Left cardiac atrium (tissue), 4 donors: Measurements from ENCODE around the gene DTD1. TPM values are rescaled to one million over a fixed set of nuclear protein-coding genes. Genes with fewer than 3 reads are reported as not detected.
A peak's percentile ranks its signal among the peaks of the same experiment; 100 is the strongest.

Experiments used
- ATAC-seq, 2 donors: fragments of 200-7000 bp; cut with Tn5 transposase; one replicate each; pipeline ENCODE4 v1.9.1; 2020; ENCODE audit warnings: mild to moderate bottlenecking in 2 of 2, moderate library complexity in 2 of 2
- DNase-seq: peaks from one replicate; pipeline ENCODE4 v3.0.0-alpha.2; 2020
- intact Hi-C, 2 donors: fragments of 100-400 bp; cut with DNase I; formaldehyde crosslinking; loops; one replicate each; pipeline versions ENCODE4 v1.14.1 to v1.15.1; 2022 to 2023
- total RNA-seq, 2 donors: library from RNA; stranded (reverse); fragmentation: NEBNext Ultra II Directional; extraction: Animal tissue kit (Norgen Biotek cat#: 25700); gene quantifications; one replicate each; pipeline ENCODE4 v1.2.1, GENCODE V29; 2021
- donor health status: DM: no; HTN: yes; CAD: no.
- donor health status: DM: no; HTN: yes; CAD: no; lungs with severe emphysema.
- donor health status: DM: yes; HTN: yes; CAD: no.
- donor health status: Dilated cardiomyopathy.

DTD1 gene
- total RNA-seq, 2 donors from 2014 or later: 12.1 to 18.9 TPM

DNA sequence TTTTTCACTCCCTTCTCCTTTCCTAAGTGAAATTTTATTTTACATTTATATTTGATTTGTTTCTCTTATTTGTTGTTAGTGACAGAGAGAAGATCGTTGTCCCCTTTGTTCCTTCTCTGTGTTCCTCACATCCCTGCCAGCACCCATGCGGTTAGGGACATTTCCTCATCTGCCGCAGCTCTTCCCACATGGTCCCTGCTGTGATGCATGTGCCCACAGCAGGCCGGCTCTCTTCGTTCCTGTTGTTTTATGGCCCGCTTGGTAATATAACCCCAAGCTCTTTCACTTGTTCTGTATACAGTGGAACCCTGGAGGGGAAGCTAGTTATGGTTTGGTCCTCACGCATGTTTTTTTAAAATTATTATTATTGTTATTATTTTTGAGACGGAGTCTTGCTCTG is 23.6 kb downstream of the DTD1 start:
- intact Hi-C loops: no loop called here
- DNase-seq (no peak), ATAC-seq (no peak)

DNA sequence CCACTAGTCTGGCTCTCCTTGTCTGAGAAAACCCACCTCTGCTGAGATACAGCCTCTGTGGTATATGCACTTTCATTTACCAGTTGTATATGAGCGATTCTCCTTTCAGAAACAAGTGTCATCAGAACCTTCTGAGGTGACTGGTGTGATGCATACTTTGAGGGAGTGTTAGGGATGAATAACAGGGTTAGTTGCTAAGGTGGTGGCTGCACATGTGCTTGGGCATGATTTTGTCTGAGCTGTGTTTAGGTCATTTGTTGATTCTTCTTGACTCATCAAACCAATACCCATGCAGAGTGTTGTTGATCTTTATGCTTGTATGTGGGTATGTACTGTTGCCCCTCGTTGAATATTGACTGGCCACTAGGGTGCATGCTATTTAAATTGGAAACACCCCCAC is 25.7 kb downstream of the DTD1 start:
- DNase-seq (no peak), ATAC-seq (no peak)
- intact Hi-C loops: no loop called here

DNA sequence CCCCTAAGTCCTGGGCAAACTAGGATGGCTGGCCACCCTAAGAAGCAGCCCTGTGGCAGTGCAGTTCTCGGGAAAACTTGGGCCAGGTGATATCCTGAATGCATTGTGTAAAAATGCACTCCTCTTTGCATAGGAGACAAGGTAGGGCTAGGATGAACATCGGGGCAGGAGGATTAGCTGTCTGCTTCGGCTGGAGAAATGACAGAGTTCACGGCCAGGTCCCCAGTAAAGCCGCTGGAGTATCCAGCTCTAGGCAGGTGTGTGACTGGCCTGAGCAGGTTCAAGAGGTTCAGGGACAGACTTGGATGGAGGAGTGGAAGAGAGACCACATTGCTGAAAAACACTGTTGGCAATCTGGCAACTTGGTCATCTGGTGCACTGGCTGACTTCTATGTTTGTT is 26.4 kb downstream of the DTD1 start:
- DNase-seq (no peak), ATAC-seq (no peak)
- intact Hi-C loops: no loop called here

DNA sequence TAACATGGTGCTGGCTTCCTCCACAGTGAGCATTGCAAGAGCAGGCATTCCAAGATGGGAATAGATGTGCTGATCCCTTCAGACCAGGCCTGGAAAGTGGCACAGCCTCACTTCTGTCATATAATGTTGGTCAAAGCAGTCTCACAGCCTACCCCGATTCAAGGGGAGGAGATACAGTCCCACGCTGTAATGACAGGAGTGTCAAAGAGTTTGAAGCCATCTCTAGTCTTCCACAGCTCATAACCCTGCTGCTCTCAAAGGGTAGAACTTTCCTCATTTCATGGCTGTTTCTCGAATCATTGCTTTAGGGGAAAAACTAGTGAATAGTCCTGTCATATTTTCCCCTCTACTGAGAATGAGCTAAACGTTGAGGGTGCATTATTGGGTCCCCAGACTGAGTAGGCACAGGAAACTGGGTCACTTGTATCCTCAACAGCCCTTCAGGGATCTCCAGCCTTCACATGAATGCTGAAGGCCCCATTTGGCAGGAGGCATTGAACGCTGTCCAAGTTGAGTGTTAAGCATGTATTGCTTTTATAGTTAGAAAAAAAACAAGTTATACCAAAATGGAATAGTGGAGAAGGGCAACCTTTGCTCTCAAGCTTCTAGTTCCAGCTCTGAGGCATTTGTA is 27.3 kb downstream of the DTD1 start:
- intact Hi-C loops: no loop called here
- peak in 1 of 2 donors; percentile 55 for ATAC-seq

DNA sequence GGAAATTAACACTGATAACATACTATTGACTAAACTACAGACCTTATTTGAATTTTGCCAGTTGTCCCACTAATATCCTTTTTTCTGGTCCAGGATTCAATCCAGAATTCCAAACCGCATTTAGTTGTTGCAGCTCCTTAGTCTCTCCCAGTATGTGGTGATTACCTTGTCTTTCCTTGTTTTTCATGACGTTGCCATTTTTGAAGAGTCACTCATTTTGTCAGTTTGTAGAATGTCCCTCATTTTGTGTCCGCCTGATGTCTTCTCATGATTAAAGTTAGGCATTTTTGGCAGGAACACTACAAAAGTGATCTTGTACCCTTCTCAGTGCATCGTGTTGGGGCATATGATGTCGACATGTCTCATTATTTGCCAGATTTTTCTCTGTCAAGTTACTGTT is 33.1 kb downstream of the DTD1 start:
- no peak for ATAC-seq
- no peak for DNase-seq
- intact Hi-C loops: no loop called here

More for the DNA sequence above, 27.3 kb downstream of the DTD1 start:
- DNase-seq: no peak

DNA sequence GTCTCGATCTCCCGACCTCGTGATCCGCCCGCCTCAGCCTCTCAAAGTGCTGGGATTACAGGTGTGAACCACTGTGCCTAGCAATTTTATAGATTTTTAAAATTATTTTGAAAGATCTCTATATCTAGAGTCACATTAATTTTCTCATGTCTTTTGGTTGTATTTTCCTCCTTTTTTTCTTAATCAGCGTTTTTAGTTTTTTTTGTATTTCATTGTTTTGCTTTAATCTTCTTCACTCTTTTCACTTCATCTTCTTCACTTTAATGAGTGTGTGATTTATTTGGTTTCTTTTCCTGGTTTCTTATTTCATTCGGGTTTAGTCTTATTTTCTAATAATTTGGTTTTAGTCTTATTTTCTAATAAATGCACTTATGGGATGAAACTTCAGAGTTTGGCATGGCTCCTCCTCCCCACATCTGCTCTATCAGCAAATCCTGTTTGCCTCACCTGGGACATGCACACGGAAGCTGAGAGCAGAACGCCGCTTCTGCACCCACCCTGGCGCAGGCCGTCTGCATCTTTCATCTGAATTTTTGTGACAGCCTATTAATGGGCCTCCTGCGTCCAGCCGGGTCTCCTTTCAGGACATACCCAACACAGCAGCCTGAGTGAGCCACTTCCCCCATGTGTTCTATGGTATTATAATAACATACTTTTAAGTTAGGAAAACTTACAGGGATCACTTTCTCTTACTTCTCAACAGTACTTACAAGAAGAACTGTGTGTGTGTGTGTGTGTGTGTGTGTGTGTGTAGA is 35.5 kb downstream of the DTD1 start:
- ATAC-seq (no peak), DNase-seq (no peak)
- intact Hi-C loops: no loop called here

DNA sequence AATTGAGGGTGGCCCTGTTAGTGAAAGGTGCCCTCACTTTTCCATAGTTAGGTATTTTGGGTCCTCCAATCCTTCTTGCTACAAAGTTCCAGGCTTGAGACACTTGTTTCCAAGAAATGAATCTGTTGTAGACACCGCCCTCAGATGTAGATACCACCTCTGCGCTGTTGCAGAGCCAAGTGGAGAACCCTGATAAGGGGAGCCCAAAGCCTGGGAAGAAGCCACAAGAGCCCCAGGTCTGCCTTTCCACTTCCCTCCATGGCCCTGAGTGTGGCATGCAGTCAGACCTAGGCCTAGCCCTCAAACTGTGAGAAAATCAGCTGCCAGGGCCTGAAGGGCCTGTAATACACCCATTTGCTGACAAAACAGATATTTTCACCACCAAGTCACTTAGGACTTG is 37.1 kb downstream of the DTD1 start:
- no peak for DNase-seq
- ATAC-seq: no peak
- intact Hi-C loops: no loop called here

DNA sequence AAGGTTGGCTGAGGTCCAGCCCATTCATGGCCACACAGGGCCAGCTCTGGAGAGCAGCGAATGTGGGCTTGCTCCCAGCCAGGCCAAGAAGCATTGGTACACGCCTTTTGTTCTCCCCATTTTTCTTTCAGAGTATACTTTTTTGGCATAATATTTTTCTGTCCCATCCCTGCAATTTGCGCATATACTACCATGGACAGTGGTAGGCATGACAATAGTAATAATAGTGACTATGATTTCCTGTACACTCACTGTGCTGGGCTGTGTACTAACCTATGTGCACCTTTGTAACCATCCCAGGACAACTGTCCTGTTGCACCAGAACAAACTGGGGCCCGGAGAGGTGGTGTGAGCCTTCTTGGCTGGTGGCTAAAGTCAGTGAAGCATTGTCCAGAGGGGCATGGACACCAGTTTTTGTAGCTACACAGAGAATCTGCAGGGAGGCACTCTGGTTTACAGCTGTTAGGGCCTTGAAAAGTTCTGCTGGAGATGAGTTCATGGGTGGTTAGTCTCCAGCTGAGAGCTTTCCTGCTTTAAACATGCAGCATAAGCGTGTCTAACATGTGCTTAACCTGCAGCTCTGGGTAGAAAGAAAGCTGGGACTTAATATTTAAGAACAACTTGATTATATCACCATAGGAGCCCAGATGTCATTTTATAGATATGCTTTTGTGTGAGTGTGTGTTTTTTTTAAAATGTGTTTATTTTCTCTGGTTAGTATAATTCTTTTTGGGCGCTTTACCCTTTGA is 38.2 kb downstream of the DTD1 start:
- ATAC-seq (no peak), DNase-seq (no peak)
- intact Hi-C loops: no loop called here

DNA sequence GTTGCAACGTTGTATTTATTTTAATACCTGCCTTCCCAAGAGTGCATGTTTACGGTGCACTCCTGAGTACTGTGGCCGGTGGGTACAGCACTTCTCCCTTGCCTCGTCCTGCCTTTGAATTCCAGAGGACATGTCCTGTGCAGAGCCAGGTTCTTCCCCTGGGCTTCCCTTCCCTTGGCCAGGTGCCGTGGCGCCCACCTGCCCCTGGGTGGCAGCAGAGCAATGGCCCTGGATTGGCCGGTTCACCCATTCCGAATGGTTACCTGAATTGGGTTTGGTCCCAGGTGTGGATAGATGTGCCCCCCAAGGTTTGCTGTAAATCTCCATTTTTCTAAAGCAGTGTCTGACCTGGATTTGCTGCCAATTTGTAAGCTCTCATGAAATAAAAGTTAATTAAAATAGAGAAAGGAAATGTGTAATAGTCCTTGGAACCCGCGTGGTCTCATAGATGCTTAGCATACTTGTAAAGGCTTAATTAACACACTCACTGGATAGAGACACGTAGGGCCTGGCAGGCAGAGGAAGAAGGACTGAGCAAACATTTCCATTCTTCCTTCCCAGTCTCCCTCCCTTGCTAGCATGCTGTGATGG is 40.6 kb downstream of the DTD1 start:
- intact Hi-C loops: no loop called here
- DNase-seq (no peak), ATAC-seq (no peak)

DNA sequence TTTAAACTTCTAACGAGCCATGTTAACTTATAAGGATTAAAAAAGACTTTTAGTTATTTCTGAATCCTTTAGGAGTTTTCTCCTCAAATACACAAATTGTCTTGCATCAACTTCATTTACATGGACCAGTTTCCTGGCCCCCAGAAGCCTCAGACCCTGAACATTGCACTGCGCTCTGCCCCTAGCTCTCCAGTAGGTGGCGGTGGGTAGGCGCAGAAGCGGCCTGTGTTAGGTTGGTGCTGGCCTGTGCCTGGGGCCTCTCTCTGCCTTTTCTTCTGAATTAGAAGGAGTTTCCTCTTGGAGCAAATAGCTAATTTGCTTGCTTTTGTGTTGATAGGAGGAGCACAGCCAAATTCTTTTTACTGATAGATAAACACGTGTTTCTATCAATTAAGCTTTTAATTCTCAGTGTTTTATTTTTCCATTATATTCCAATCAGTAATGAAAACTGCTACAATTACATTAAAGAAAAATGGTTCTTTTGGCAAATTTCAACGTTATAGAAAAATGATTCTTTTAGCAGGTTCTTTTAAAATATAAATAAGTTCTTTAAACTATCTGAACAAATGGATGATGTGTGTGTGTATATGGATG is 44.4 kb downstream of the DTD1 start:
- ATAC-seq: peak; percentile 87 to 94
- DNase-seq: peak; percentile 65
- intact Hi-C loops: loop anchor here (2.0 to 5.0 kb wide), 2 partner anchors 1030 to 1031 kb away; no protein-coding TSS in a partner anchor

DNA sequence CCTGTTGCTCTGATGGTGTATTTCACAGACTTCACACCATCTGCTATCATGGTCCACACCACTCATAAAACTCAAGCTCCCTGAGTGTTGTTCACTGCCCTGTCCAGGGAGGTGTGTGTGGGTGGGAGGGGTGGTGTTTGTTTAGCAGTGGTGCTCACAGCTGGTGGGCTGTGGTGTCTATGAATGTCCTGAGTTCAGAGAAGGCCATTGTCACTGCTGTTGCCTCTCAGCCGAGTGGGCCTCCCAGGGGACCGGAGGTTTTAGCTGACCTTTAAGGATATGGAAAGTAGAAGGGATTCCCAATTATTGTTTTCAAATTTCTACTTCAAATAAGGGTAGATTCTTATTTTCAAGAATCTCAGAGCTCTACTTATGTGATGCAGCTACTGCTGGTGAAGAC is 45.6 kb downstream of the DTD1 start:
- intact Hi-C loops: loop anchor here (2.0 to 5.0 kb wide), 2 partner anchors 1029 kb away; no protein-coding TSS in a partner anchor
- no peak for ATAC-seq
- DNase-seq: no peak

DNA sequence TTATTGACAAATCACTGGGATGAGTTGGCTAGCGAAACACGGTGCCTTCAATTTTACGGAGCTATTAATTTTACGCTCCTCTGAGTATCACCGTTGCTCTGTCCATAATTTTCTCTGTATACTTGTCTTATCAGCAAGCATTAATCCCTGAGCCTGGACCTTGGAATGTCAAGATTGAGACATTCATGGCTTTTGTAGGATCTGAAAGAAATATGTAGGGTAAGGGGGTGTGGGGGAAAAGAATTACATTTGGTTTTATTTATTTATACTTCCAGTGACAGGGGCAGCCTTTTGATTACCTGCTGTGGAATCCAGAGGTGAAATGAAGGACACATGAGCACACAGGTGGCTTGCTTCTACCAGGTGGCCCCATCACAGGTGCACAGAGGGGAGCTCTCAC is 46.6 kb downstream of the DTD1 start:
- intact Hi-C loops: loop anchor here in 1 of 2 donors (5.0 kb wide), 1 partner anchor 1028 kb away; no protein-coding TSS in a partner anchor
- ATAC-seq (no peak), DNase-seq (no peak)

DNA sequence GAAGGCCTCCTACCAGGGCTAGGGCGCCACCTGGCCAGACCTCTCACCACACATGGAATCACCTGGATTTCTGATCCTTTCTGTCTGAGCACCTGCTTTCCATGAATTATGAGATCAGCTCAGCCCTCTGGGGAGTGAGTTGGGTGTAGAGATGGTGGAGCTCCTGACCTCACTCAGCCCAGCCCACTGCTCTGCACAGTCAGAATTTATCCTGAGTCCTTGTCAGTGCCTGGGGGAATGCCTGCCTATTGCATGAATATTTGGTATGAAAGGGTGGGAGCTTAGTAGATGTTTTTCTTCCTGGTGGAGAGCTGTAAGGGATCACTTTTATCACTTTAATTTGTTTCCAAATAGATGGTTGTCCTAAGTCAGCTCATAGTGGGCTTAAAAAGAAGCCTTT is 47.5 kb downstream of the DTD1 start:
- DNase-seq (no peak), ATAC-seq (no peak)
- intact Hi-C loops: no loop called here

DNA sequence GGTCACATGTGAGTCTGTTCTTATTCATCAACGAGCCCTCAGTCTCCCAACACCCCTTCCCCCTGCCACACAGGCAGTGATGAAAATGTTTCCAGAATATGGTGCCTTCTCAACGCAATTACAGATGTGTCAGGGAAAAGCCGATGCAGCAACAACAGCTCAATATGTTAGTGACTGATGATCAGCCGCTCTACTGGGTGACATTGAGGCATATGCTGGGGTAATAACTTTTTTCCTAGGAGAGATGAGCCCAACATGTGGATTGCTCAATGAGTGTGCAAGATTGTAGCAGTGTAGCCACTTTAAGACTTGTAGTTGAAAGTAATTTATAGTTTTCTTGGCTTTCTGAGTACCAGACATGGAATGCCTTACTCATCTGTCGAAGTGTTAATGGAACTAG is 49.4 kb downstream of the DTD1 start:
- ATAC-seq: no peak
- intact Hi-C loops: no loop called here

DNA sequence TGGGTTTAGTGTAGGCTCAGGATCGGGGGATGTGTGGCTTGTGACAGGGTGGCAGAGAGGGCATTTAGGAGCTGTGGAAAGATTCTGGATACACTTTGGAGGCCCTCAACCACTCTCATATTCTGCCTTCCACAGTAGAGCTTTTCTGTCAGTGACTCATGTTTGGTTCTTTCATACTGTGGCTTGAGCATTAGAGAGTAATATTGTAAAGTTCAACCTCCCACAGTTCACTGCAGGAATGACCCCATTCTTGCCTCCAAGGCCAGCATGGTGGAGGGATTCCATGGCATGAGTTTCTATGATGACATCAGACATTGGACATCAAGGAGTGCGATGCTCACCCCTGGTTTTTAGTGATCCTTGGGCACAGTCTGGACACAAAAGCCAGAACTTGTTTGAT is 50.9 kb downstream of the DTD1 start:
- ATAC-seq (no peak), DNase-seq (no peak)
- intact Hi-C loops: no loop called here

More for the DNA sequence above, 49.4 kb downstream of the DTD1 start:
- DNase-seq: no peak

DNA sequence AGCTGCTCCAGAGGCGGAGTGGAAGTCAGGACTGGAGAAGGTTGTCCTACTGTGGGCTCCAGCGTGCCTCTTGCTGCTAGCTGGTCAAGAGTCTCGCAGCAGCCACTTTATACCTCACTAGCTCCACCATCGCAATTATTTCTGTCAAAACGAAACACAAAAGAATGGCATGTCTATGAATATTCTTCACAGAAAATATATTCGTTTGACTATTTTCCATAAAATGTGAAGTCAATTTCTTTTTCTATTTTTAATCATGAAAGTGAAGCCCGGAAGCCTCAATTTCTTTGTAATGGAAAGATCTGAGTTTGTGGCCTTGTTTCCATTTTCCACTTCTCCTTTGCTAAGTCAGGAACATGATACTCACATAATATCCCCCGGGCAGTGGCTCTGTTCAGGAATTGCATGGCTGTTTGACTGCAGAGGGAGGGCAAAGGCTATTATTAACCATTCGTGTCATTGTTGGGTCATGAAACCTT is 51.7 kb downstream of the DTD1 start:
- DNase-seq (no peak), ATAC-seq (no peak)
- intact Hi-C loops: no loop called here

DNA sequence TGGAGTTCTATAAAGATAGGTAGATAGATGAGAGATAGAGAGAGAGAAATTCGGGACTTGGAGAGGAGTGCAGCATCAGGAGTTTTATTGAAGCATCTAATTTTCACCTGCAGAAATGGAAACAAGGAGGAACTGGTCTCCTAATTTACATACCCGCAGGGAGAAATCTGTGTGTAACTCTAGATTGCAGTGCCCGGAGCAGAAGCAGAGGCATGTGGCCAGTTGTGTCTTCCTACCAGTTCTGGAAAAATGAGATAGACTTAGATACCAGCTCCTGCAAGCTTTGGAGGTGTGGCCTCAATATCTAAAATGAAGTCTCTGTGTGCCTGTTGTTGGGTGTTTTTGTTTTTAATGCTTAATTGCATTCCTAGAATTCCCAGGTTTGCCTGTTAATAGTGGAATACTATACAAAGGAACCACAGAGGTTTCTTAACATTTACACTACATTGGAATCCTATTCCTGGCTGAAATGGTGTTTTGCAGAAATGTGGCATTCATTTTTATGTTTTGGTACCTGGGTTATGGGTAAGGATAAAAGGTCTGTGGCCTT is 57.4 kb downstream of the DTD1 start:
- DNase-seq: no peak
- ATAC-seq: no peak
- intact Hi-C loops: no loop called here

DNA sequence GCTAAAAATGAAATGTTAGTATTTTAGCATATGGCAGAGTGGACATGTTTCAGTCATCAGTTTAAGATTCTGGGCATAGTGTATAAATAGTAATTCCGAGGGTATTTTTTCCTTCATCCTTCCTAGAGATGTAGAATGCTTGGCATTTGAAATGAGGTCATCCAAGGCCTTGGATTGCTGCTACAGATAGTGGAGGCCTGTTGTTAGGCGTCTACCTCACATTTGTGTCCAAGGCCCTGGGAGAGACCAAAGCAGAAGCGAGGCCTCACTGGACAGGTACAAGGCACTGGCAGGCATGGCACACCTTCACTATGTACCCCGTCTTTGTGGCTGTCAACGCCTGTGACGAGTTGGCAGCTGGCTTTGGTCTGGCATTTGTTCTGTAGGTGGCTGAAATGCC is 58.0 kb downstream of the DTD1 start:
- intact Hi-C loops: no loop called here
- DNase-seq (no peak), ATAC-seq (no peak)

DNA sequence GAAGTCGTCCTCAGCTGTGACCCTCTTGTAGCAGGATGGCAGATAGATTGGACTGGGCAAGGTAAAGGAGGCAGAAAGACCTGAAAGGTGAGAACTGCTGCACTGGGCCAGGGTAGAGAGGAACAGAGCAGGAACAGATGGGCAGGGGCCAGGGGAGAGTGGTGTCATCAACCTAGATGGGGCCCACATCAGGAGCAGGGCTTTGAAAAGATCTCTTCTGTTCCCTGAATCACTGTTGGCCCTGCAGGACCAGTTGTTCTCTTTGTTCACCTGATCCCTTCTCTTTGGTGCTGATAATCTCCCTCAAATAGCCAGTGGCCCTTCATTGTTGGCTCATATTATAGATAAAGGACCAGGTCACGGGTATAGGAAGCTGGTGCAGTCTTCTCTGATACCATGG is 59.9 kb downstream of the DTD1 start:
- DNase-seq (no peak), ATAC-seq (no peak)
- intact Hi-C loops: no loop called here
